ENCODE results near the gene KCNC4. TPM values are rescaled to one million over a fixed set of nuclear protein-coding genes. Genes with fewer than 3 reads are reported as not detected.

The KCNC4 gene
- total RNA-seq, 1 donor from 2014 or later, result 20.0 TPM

DNA sequence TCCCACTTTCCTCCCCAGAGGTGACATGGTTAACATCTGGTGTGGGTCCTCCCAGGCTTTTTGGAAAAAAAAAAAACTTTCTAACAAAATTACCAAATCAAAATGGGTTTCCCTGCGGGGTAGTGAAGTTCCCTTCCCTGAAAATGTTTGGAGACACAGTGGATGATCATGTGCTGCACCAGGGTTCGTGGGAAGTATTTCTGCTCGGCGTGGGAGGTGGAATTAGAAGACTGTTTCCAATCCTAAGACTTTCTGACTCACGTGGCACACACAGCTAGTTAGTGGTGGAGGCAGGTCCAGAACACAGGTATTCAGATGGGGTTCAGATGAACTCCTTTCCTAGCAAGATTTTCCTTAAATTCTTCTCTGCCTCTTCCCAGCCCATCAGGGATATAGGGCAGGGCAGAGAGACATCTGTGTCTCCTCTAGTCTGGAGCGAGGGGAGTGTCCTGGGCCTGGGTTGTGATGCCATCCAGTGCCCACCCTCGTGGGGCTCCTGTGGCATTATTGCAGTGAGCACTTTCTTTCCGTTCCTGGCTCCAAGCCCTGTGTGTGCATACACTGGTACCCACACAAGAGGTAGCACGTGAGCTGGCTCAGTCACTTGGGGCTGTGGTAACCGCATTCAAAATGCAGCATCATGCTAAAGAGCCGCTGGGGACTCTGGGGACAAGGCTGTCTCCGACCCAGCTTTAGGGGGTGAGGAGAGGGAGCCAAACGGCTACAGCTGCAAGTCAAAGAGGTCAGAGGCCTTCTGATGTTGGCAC, 27.5 kb downstream of the KCNC4 start:
- Mint-ChIP-seq H3K27me3 (no peaks in the 10 kb centered on the region), H3K27ac (no peak overlapping the region), H3K4me1 (peaks cover 39% of the 10 kb centered on the region), H3K4me3 (no peak overlapping the region), H3K36me3 (ENCODE audit: low read depth) (peaks cover 3% of the 10 kb centered on the region), H3K9me3 (no peaks in the 10 kb centered on the region)
- DNase-seq, result no peak
- intact Hi-C loops (cut with micrococcal nuclease), result loop anchor here (5.0 to 10.0 kb wide), 3 partner anchors 345 to 637 kb away; partner anchors contain the start of gene CD53

DNA sequence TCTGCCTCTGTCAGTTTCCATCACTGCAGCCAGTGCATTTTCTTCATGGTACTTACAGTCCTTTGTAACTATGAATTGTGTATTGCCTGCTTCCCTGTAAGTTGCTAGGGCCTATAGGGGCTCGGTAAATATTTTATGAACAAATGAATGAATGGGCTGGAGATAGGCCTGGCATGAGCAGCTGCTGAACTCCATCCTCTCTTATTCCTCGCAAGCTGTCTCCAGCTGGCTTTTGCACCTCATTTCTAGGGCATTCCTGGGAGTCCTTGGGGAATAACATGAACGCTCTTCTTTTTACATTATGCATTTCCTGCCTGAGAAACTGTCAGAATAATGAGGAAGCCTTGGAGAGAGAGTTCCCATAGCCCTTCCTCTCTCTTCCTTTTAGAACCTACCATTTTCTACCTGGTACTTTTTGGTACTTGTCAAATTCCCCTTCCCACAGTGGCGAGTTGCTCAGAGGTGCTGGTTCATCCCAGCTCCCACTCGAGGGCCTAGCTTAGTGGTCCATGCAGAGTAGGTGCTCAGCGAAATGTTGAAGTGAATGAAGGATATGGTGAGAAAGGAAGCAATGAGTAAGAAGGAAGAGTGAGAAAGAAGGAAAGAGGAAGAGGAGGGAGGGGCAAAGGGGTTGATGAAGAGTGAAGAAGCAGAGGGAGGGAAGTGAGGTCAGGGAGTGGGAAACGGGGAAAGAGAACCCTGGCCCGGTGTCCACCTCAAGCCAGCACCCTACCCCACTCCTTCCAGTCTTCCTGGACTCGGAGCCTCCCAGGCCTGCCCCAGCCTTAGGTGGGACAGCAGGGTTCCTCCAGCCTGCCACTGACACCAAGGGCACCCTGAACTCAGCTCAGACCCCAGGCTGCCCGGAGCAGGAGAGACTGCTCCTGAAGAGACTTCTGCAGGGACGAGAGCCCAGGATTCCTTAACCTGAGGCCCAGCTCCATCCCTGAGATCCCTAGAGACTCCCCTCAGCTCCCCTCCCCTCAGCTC, 29.6 kb downstream of the KCNC4 start:
- H3K9me3 Mint-ChIP-seq, result no peaks in the 10 kb centered on the region
- H3K27me3 Mint-ChIP-seq, result no peaks in the 10 kb centered on the region
- H3K4me1 Mint-ChIP-seq, result peaks cover 42% of the 10 kb centered on the region
- no peak overlapping the region for H3K4me3 Mint-ChIP-seq
- intact Hi-C loops (cut with micrococcal nuclease), result loop anchor here (5.0 to 10.0 kb wide), 3 partner anchors 347 to 635 kb away; partner anchors contain the start of gene CD53
- no peak overlapping the region for H3K27ac Mint-ChIP-seq
- H3K36me3 Mint-ChIP-seq (ENCODE audit: low read depth), result peaks cover 1% of the 10 kb centered on the region
- no peak for DNase-seq

DNA sequence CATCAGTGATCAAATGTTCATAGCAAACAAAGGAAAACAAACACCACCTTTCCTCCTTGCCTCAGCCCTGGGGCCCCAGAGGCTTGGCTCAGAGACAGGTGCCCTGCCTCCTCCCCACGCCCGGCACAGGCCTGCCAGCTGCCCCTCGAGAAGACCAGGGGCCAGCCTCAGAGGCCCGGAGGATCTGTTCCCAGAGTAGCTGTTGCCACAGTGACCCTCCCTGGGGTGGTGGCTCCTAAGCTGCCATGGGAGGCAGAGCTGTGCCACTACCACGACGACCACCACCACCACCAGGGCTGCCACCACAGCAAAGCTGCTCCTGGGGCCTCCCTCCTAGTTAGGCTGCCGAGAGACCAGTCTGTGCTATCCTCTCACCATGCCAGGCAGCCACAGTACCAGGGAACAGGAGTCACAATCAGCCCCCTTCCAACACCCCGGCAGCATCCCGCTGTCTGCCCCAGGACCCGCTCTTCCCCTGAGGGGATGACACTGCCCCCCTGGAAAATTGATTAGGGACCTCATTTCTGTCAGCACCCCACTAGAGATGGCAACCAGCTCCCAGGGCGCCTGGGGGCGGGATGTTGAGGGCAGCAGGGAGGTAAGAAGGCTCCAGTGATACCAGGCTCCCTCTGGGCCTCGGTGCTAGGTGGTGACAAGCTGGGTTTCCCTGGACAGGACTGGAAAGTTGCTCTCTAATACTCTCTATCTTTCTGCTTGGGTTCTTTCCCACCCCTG, 30.5 kb downstream of the KCNC4 start:
- DNase-seq, result no peak
- Mint-ChIP-seq H3K36me3 (ENCODE audit: low read depth) (peaks cover 1% of the 10 kb centered on the region), H3K27ac (no peak overlapping the region), H3K4me3 (no peak overlapping the region), H3K27me3 (no peaks in the 10 kb centered on the region), H3K9me3 (no peaks in the 10 kb centered on the region), H3K4me1 (peaks cover 34% of the 10 kb centered on the region)
- intact Hi-C loops (cut with micrococcal nuclease), result no loop called here

DNA sequence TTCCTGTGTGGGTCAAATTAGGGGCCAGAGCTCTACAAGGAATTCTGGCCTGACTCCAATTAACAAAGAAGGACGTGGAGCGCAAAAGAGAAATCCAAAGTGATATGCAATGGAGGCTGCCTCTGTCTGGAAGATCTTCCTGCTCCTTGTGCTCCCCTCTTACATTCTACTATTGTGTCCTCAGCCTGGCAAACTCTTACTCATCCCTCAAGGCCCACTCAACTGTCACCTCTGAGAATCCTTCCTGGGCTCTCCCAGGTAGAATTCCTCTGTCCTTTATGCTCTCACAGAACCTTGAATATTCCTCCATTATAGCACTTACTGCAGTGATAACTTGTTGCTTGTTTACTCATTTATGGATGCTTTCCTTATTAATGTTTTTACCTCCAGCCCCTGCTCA, 31.4 kb downstream of the KCNC4 start:
- peaks cover 25% of the 10 kb centered on the region for H3K4me1 Mint-ChIP-seq
- H3K9me3 Mint-ChIP-seq, result no peaks in the 10 kb centered on the region
- H3K4me3 Mint-ChIP-seq, result no peak overlapping the region
- H3K27ac Mint-ChIP-seq, result no peak overlapping the region
- intact Hi-C loops (cut with micrococcal nuclease), result no loop called here
- DNase-seq, result no peak
- peaks cover 1% of the 10 kb centered on the region for H3K36me3 Mint-ChIP-seq (ENCODE audit: low read depth)
- H3K27me3 Mint-ChIP-seq, result no peaks in the 10 kb centered on the region

DNA sequence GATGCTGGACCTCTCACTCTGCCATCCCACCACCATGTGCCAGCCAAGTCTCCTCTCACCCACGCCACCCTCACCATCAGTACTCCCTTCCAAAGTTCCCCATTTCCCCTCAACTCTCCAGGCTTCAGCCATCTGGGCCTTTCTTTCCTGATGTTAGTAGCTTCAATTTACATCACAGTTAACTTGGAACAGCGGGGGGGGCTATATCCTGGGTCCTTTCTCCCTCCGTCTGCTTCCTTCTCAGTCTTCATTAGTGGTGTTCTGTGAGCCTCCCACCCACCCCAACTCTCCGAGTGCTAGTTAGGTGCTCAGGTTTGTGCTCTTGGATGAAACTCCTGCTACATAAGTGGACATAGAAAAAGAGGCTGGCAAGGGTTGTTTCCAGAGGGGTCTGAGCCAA, 31.9 kb downstream of the KCNC4 start:
- Mint-ChIP-seq H3K27me3 (no peaks in the 10 kb centered on the region), H3K27ac (no peak overlapping the region), H3K9me3 (no peaks in the 10 kb centered on the region), H3K36me3 (ENCODE audit: low read depth) (no peaks in the 10 kb centered on the region), H3K4me1 (peaks cover 21% of the 10 kb centered on the region), H3K4me3 (no peak overlapping the region)
- DNase-seq, result no peak
- intact Hi-C loops (cut with micrococcal nuclease), result no loop called here

DNA sequence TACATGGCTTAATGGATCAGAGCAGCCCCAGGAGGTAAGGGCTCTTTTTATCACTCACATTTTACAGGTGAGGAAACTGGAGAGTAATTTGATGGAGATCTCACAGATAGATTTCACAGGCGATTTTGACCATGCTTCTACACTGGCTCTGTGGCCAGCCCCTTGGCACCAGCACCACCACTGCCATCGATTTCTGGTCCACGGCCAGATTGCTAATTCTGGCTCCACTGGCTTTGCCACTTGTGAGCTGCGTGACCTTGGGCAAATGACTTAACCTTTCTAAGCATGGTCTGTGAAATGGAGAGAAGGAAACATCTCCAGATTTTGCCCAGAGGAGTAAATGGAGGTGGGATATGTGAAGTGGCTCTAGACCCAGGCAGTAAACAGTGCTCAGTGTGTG, 32.6 kb downstream of the KCNC4 start:
- Mint-ChIP-seq H3K4me1 (peaks cover 17% of the 10 kb centered on the region), H3K4me3 (no peak overlapping the region), H3K27ac (no peak overlapping the region), H3K36me3 (ENCODE audit: low read depth) (no peaks in the 10 kb centered on the region), H3K9me3 (no peaks in the 10 kb centered on the region), H3K27me3 (no peaks in the 10 kb centered on the region)
- no peak for DNase-seq
- intact Hi-C loops (cut with micrococcal nuclease), result no loop called here

DNA sequence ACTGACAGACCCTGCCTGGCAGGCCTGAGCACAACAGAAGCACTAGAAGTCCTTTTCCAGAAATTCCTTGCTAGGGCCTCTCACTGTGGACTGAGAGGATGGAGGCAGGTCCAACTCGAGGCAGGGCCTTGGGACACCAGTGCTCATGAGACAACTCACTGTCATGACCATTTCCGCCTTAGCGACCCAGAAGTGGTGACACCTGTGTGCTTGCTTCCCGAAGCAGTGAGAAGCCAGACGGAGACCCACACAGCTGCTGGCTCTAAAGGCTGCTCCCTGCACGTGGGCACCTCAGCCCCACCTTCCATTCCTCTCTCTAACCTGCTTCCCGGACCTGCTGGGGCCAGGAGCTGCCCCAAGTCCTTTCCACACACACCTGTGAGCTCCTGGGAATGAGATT, 33.0 kb downstream of the KCNC4 start:
- no peak for DNase-seq
- Mint-ChIP-seq H3K9me3 (no peaks in the 10 kb centered on the region), H3K4me3 (no peak overlapping the region), H3K4me1 (peaks cover 17% of the 10 kb centered on the region), H3K36me3 (ENCODE audit: low read depth) (no peaks in the 10 kb centered on the region), H3K27me3 (no peaks in the 10 kb centered on the region), H3K27ac (no peak overlapping the region)
- intact Hi-C loops (cut with micrococcal nuclease), result no loop called here

DNA sequence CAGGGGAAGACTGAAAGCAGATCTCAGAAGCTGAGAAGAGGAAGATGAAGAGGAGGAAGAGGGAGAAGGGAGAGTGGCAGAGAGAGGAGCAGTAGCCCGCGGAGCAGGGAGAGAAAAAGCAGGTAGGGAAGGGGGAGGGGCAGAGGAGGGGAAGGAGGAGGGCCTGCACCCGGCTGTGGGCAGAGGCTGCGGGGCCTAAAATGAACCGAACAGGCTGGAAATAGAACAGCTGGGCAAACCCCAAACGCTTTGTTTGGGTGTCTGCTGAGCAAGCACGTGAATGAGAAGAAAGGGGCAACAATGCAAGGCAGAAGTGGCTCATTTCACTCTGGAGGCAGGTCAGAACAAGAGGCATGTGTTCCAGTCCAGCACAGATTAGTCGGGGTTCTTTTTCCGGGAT, 33.5 kb downstream of the KCNC4 start:
- no peaks in the 10 kb centered on the region for H3K27me3 Mint-ChIP-seq
- no peak overlapping the region for H3K4me3 Mint-ChIP-seq
- H3K4me1 Mint-ChIP-seq, result peaks cover 16% of the 10 kb centered on the region
- no peaks in the 10 kb centered on the region for H3K36me3 Mint-ChIP-seq (ENCODE audit: low read depth)
- H3K9me3 Mint-ChIP-seq, result no peaks in the 10 kb centered on the region
- H3K27ac Mint-ChIP-seq, result no peak overlapping the region
- intact Hi-C loops (cut with micrococcal nuclease), result no loop called here
- no peak for DNase-seq

DNA sequence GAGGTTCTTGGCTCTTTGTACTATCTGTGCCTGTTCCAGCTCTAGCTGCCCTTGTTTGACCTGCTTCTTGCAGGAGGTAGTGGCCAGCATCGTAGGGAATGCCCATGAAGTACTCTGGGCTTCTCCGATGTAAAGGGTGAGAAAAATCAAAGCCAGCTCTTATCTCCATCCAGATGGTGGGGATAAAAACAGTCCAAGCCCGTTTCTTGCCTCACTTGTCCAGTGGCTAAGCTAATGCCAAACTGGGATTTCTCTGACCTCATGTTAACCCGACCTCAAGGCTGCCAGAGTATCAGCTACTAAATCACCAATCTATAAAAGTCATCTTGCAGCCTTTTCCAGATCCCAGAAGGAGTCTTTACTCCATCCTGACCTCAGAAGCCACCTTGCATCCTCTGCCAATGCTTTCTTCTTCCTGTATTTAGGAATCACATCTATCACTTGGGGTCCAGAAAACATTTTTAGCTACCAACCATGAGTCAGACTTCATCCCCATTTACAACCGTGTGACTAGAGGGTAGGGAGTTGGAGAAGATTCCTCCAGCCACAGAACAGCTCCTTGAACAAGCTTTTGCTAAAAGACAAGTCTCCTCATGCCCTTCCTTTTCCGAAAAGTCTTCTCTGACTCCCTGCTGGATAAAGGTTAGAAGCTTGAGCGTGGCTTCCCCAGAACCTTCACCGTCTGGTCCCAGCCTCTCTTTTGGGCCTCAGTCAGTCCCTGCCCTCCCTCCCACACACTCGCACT, 35.9 kb downstream of the KCNC4 start:
- intact Hi-C loops (cut with micrococcal nuclease), result no loop called here
- H3K36me3 Mint-ChIP-seq (ENCODE audit: low read depth), result no peaks in the 10 kb centered on the region
- no peak overlapping the region for H3K27ac Mint-ChIP-seq
- DNase-seq, result no peak
- no peaks in the 10 kb centered on the region for H3K27me3 Mint-ChIP-seq
- H3K4me3 Mint-ChIP-seq, result no peak overlapping the region
- no peaks in the 10 kb centered on the region for H3K9me3 Mint-ChIP-seq
- peaks cover 5% of the 10 kb centered on the region for H3K4me1 Mint-ChIP-seq

DNA sequence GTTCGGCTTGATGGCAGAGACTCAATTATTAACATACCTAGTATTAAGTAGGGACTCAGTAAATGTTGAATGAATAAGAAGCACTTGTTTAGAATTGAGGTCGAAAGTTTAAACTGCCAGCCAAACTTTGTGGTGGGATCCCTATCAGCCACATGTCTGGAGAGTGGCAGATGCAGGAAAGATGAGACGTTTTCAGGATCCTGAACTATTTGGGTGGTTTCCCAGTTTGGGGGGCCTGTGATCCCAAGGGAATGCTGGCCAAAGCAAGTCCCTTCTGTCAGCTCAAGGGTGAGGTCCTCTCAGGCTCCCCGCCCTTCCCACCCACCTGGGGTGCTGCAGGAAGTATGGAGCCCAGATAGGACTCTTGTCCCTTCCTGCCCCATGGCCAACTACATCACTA, 38.6 kb downstream of the KCNC4 start:
- H3K4me1 Mint-ChIP-seq, result peaks cover 1% of the 10 kb centered on the region
- DNase-seq, result no peak
- no peak overlapping the region for H3K4me3 Mint-ChIP-seq
- H3K27me3 Mint-ChIP-seq, result no peaks in the 10 kb centered on the region
- no peaks in the 10 kb centered on the region for H3K36me3 Mint-ChIP-seq (ENCODE audit: low read depth)
- intact Hi-C loops (cut with micrococcal nuclease), result no loop called here
- H3K27ac Mint-ChIP-seq, result no peak overlapping the region
- no peaks in the 10 kb centered on the region for H3K9me3 Mint-ChIP-seq

DNA sequence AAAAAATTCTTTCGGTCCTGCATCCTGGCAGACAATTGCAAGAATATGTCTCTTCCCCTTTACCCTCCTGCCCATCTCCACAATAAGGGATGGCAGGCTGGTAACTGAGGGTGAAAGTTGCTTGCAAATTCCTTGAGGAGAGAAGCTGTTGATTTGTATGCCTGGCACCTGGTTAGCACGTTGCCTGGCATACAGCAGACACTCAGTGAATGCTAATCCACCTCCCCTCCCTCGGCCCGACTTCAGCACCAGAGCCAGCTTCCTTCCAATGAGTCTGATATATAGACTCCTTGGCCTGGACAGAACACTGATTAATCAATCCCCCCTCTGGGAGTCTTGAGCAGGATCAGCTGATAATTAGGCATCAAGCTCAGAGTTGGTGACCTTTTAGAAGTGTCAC, 39.1 kb downstream of the KCNC4 start:
- H3K27me3 Mint-ChIP-seq, result no peaks in the 10 kb centered on the region
- no peak overlapping the region for H3K4me3 Mint-ChIP-seq
- intact Hi-C loops (cut with micrococcal nuclease), result no loop called here
- no peak overlapping the region for H3K27ac Mint-ChIP-seq
- H3K36me3 Mint-ChIP-seq (ENCODE audit: low read depth), result no peaks in the 10 kb centered on the region
- no peaks in the 10 kb centered on the region for H3K4me1 Mint-ChIP-seq
- no peaks in the 10 kb centered on the region for H3K9me3 Mint-ChIP-seq
- DNase-seq, result no peak

DNA sequence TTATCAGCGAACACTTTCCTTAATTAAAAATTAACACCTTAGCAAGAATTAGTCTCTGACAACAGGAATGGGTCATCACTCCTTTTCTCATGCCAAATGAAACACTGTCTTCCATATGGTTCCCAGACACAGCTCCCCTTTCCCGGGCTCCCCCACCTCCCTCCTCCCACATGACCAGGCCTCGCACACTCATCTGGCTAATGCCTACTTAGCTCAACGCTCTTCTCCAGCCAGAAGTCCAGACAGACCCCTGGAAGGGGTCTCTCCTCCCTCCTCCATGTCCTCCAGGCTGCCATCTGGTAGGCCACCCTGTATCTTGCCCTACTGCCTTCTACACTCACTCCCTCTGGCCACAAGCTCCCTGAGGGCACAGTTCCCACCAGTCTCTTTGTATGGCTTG, 39.9 kb downstream of the KCNC4 start:
- no peaks in the 10 kb centered on the region for H3K36me3 Mint-ChIP-seq (ENCODE audit: low read depth)
- H3K4me3 Mint-ChIP-seq, result no peak overlapping the region
- H3K27me3 Mint-ChIP-seq, result no peaks in the 10 kb centered on the region
- no peaks in the 10 kb centered on the region for H3K4me1 Mint-ChIP-seq
- intact Hi-C loops (cut with micrococcal nuclease), result no loop called here
- no peak for DNase-seq
- no peak overlapping the region for H3K27ac Mint-ChIP-seq
- H3K9me3 Mint-ChIP-seq, result no peaks in the 10 kb centered on the region

DNA sequence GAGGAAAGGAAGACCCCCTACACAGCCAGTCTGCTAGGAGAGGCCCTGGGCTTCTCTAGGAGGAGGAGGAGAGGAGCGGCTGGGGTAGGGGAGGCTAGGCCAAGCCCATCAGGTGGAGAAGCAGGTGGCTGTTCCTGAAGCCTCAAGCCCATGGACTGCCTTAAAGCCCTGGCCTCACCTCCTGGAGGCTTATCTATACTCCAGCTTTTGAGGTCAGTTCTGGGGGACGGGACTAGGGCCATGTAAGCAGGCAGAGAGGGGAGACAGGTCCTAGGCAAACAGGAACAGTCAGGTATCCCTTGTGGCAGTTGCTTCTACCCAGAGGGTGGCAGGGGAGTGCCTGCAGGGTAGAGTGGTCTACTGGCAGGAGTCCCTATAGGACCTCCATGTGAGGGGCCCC, 40.6 kb downstream of the KCNC4 start:
- Mint-ChIP-seq H3K4me3 (no peak overlapping the region), H3K27me3 (no peaks in the 10 kb centered on the region), H3K36me3 (ENCODE audit: low read depth) (no peaks in the 10 kb centered on the region), H3K27ac (no peak overlapping the region), H3K9me3 (no peaks in the 10 kb centered on the region), H3K4me1 (no peaks in the 10 kb centered on the region)
- intact Hi-C loops (cut with micrococcal nuclease), result no loop called here
- DNase-seq, result no peak
